Measurements from ENCODE around the gene AHI1.

GRCh38 chr6:135418040-135418760 lies 79.3 kb downstream of the AHI1 start:
- no peak for TF ChIP-seq EZH2phosphoT487 (IDR thresholded peaks at IDR 0.05; ENCODE audit: borderline replicate concordance, low read depth)
- TF ChIP-seq, protein P1, sequence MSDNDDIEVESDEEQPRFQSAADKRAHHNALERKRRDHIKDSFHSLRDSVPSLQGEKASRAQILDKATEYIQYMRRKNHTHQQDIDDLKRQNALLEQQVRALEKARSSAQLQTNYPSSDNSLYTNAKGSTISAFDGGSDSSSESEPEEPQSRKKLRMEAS (IDR thresholded peaks at IDR 0.05; ENCODE audit: low read depth), result no peak
- no peak for TF ChIP-seq RAD21 (IDR thresholded peaks at IDR 0.05; ENCODE audit: low read length)
- TF ChIP-seq, protein P2, sequence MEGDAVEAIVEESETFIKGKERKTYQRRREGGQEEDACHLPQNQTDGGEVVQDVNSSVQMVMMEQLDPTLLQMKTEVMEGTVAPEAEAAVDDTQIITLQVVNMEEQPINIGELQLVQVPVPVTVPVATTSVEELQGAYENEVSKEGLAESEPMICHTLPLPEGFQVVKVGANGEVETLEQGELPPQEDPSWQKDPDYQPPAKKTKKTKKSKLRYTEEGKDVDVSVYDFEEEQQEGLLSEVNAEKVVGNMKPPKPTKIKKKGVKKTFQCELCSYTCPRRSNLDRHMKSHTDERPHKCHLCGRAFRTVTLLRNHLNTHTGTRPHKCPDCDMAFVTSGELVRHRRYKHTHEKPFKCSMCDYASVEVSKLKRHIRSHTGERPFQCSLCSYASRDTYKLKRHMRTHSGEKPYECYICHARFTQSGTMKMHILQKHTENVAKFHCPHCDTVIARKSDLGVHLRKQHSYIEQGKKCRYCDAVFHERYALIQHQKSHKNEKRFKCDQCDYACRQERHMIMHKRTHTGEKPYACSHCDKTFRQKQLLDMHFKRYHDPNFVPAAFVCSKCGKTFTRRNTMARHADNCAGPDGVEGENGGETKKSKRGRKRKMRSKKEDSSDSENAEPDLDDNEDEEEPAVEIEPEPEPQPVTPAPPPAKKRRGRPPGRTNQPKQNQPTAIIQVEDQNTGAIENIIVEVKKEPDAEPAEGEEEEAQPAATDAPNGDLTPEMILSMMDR (IDR thresholded peaks at IDR 0.05), result no peak
- no peak for TF ChIP-seq SMC3 (IDR thresholded peaks at IDR 0.05; ENCODE audit: low read depth, low read length)
- TF ChIP-seq PBX3 (IDR thresholded peaks at IDR 0.05), result no peak
- TF ChIP-seq, protein P3, sequence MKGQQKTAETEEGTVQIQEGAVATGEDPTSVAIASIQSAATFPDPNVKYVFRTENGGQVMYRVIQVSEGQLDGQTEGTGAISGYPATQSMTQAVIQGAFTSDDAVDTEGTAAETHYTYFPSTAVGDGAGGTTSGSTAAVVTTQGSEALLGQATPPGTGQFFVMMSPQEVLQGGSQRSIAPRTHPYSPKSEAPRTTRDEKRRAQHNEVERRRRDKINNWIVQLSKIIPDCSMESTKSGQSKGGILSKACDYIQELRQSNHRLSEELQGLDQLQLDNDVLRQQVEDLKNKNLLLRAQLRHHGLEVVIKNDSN (IDR thresholded peaks at IDR 0.05; ENCODE audit: borderline replicate concordance, low read depth), result no peak
- TF ChIP-seq EP300 (IDR thresholded peaks at IDR 0.05; ENCODE audit: borderline replicate concordance in 1 of 2, low read depth in 1 of 2, low read length in 1 of 2), result no peak
- no peak for TF ChIP-seq RFX5 (IDR thresholded peaks at IDR 0.05; ENCODE audit: low read length)
